SH-SY5Y (cell line): ENCODE measurements around the gene ELAC1.

ENCODE experiments used
- GATA2 ChIP-seq: IDR thresholded peaks from 2 replicates; pipeline ENCODE4 v1.6.1; 2011; ENCODE audit warnings: mild to moderate bottlenecking, low read depth, low read length
- GATA3 ChIP-seq: IDR thresholded peaks from 2 replicates; pipeline ENCODE4 v1.6.1; 2011; ENCODE audit warnings: low read depth, mild to moderate bottlenecking, low read length, moderate library complexity

ELAC1 gene

GRCh38 chr18:50992351-50992762 is 24.5 kb downstream of the ELAC1 start:
- TF ChIP-seq GATA2 (no peak), GATA3 (no peak)

- no peak for TF ChIP-seq GATA2
- no peak for TF ChIP-seq GATA3
Observed at GRCh38 chr18:50994031-50994430, 26.2 kb downstream of the ELAC1 start.

GRCh38 chr18:51006061-51006818 is 38.4 kb downstream of the ELAC1 start:
- TF ChIP-seq GATA2 (no peak), GATA3 (no peak)

- TF ChIP-seq GATA2 (no peak), GATA3 (no peak)
Observed at GRCh38 chr18:51006948-51007789, 39.3 kb downstream of the ELAC1 start.

GRCh38 chr18:51007790-51008139 is 39.9 kb downstream of the ELAC1 start:
- no peak for TF ChIP-seq GATA2
- TF ChIP-seq GATA3: no peak

DNA sequence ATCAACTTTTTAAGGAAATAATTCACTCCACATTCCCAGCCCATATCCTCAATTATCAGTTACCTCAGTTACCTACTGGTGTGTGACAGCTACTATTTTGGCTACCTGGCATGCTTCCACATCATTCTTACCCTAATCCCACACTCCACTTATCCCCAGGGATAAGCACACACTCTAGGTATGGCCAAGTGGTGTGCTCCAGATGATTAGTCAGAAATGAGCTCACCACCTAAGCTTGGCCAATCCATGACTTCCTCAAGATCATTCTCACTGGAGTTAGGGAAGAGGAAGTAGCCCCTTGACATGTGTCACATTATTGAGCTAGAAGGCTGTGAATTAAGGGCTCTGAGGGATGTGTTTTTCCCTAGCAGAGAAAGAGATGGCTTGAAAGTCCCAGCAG is 41.2 kb downstream of the ELAC1 start:
- TF ChIP-seq GATA3 (no peak), GATA2 (no peak)

- TF ChIP-seq GATA3 (no peak), GATA2 (no peak)
Observed at GRCh38 chr18:51010218-51010617, 42.4 kb downstream of the ELAC1 start.

DNA sequence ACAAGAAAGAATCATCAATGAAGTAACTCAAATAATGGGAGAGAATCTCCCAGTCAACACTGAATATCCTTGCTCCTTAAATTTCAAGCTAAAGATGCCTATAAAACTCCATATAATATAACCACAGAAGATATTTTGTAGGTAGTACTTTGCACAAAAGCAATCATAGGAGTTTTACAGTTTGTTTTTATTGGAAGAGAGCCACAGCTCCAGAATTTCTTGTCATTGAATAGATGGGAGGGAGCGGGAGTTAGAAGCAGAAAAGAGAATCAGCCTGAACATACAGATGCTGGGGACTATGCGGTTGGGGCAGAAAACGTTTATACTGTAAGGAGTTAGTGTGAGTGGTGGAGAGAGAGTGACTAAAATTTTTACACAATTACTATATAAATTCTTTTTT is 43.9 kb downstream of the ELAC1 start:
- TF ChIP-seq GATA3: no peak
- TF ChIP-seq GATA2: no peak

GRCh38 chr18:51012441-51012840 is 44.6 kb downstream of the ELAC1 start:
- TF ChIP-seq GATA2 (no peak), GATA3 (no peak)

- TF ChIP-seq GATA3 (no peak), GATA2 (no peak)
Observed at GRCh38 chr18:51013259-51013658, 45.4 kb downstream of the ELAC1 start.

GRCh38 chr18:51017140-51017879 is 49.5 kb downstream of the ELAC1 start:
- TF ChIP-seq GATA3 (no peak), GATA2 (no peak)

GRCh38 chr18:51020536-51020935 is 52.7 kb downstream of the ELAC1 start:
- TF ChIP-seq GATA3 (no peak), GATA2 (no peak)

- TF ChIP-seq GATA3 (no peak), GATA2 (no peak)
Observed at GRCh38 chr18:51021226-51021965, 53.6 kb downstream of the ELAC1 start.

- TF ChIP-seq GATA3: no peak
- no peak for TF ChIP-seq GATA2
Observed at GRCh38 chr18:51025512-51025911, 57.7 kb downstream of the ELAC1 start.
